Astrocyte (in vitro differentiated cells and primary cell): ENCODE measurements around the gene PBX3. TPM values are rescaled to one million over a fixed set of nuclear protein-coding genes. Genes with fewer than 3 reads are reported as not detected.

Source experiments
- DNase-seq: peaks from one replicate; pipeline ENCODE4 v3.0.0-alpha.2; 2010; ENCODE audit warnings: low read depth
- FAIRE-seq: peaks from 2 replicates; lab custom pipeline; 2011; peaks lifted over from hg19 to GRCh38; lab: Jason Lieb, UNC
- H2AFZ ChIP-seq: 2 replicates; pipeline ENCODE4 v1.6.0; 2012; ENCODE audit warnings: low read depth, low read length, inconsistent platforms
- H3K27ac ChIP-seq: 2 replicates; pipeline ENCODE4 v1.5.1; 2011; ENCODE audit warnings: low read depth, low read length, inconsistent platforms
- H3K27me3 ChIP-seq: 2 replicates; pipeline ENCODE4 v1.6.0; 2011; ENCODE audit warnings: low read length, inconsistent platforms; ENCODE audit not compliant: insufficient read depth
- H3K36me3 ChIP-seq: 2 replicates; pipeline ENCODE4 v1.5.1; 2011; ENCODE audit warnings: low read length, inconsistent platforms; ENCODE audit not compliant: insufficient read depth
- H3K4me1 ChIP-seq: 2 replicates; pipeline ENCODE4 v1.5.1; 2011; ENCODE audit warnings: low read length, inconsistent platforms; ENCODE audit not compliant: insufficient read depth
- H3K4me2 ChIP-seq: 2 replicates; pipeline ENCODE4 v1.6.0; 2012; ENCODE audit warnings: low read length, inconsistent platforms
- H3K4me3 ChIP-seq: 2 replicates; pipeline ENCODE4 v1.5.1; 2011; ENCODE audit warnings: low read depth, mild to moderate bottlenecking, low read length, inconsistent platforms; ENCODE audit not compliant: insufficient read depth
- H3K79me2 ChIP-seq: 2 replicates; pipeline ENCODE4 v1.6.0; 2012; ENCODE audit warnings: mild to moderate bottlenecking, low read length, inconsistent platforms; ENCODE audit not compliant: insufficient read depth
- H3K9ac ChIP-seq: 2 replicates; pipeline ENCODE4 v1.6.0; 2012; ENCODE audit warnings: mild to moderate bottlenecking, low read length, inconsistent platforms
- H3K9me3 ChIP-seq: 2 replicates; pipeline ENCODE4 v1.5.1; 2012; ENCODE audit warnings: low read depth, mild to moderate bottlenecking, low read length, inconsistent platforms; ENCODE audit not compliant: insufficient read depth
- H4K20me1 ChIP-seq: 2 replicates; pipeline ENCODE4 v1.6.0; 2012; ENCODE audit warnings: low read length, inconsistent platforms; ENCODE audit not compliant: insufficient read depth
- H3K27ac Mint-ChIP-seq: one replicate; pipeline ENCODE4 v1.8.0; 2021; ENCODE audit warnings: mild to moderate bottlenecking, mixed read lengths; ENCODE audit not compliant: unreplicated experiment
- H3K27me3 Mint-ChIP-seq: one replicate; pipeline ENCODE4 v1.8.0; 2021; ENCODE audit warnings: low read depth, mixed read lengths; ENCODE audit not compliant: unreplicated experiment
- H3K36me3 Mint-ChIP-seq: one replicate; pipeline ENCODE4 v1.8.0; 2021; ENCODE audit warnings: low read depth, mixed read lengths; ENCODE audit not compliant: unreplicated experiment
- H3K4me1 Mint-ChIP-seq: one replicate; pipeline ENCODE4 v1.8.0; 2021; ENCODE audit warnings: low read depth, mixed read lengths; ENCODE audit not compliant: unreplicated experiment
- H3K4me3 Mint-ChIP-seq: one replicate; pipeline ENCODE4 v1.8.0; 2021; ENCODE audit warnings: mild to moderate bottlenecking, moderate library complexity, mixed read lengths; ENCODE audit not compliant: unreplicated experiment
- H3K9me3 Mint-ChIP-seq: one replicate; pipeline ENCODE4 v1.8.0; 2021; ENCODE audit warnings: mild to moderate bottlenecking, mixed read lengths; ENCODE audit not compliant: unreplicated experiment
- CTCF ChIP-seq: IDR thresholded peaks from 2 replicates; pipeline ENCODE4 v1.5.1; 2011; ENCODE audit warnings: low read depth, mild to moderate bottlenecking, inconsistent platforms, low read length, moderate library complexity; ENCODE audit not compliant: insufficient read depth
- EZH2 ChIP-seq: IDR thresholded peaks from 2 replicates; pipeline ENCODE4 v1.6.1; 2012; ENCODE audit warnings: mild to moderate bottlenecking, low read length, inconsistent platforms; ENCODE audit not compliant: insufficient read depth
- total RNA-seq: library from RNA; stranded (reverse); gene quantifications from 2 replicates; pipeline ENCODE4 v1.2.1, GENCODE V29; 2021

Gene PBX3
- total RNA-seq, 1 donor from 2014 or later = 51.2 TPM

- H4K20me1 ChIP-seq = no peaks in the 10 kb centered on the region
- TF ChIP-seq EZH2 (no peak), CTCF (no peak)
- no peaks in the 10 kb centered on the region for H3K79me2 ChIP-seq
- no peak overlapping the region for H3K9ac ChIP-seq
- H3K27ac ChIP-seq = no peak overlapping the region
- H3K27me3 ChIP-seq = peaks cover 2% of the 10 kb centered on the region
- H3K4me2 ChIP-seq = no peak overlapping the region
- H3K27ac Mint-ChIP-seq = no peak overlapping the region
- FAIRE-seq (no peak), DNase-seq (no peak)
- H3K9me3 Mint-ChIP-seq = no peaks in the 10 kb centered on the region
- H3K36me3 Mint-ChIP-seq = no peaks in the 10 kb centered on the region
- no peak overlapping the region for H3K4me3 Mint-ChIP-seq
- H3K4me3 ChIP-seq = no peak overlapping the region
- H3K36me3 ChIP-seq = no peaks in the 10 kb centered on the region
- H3K9me3 ChIP-seq = no peaks in the 10 kb centered on the region
- no peak overlapping the region for H2AFZ ChIP-seq
- no peaks in the 10 kb centered on the region for H3K4me1 Mint-ChIP-seq
- no peaks in the 10 kb centered on the region for H3K4me1 ChIP-seq
- peaks cover 32% of the 10 kb centered on the region for H3K27me3 Mint-ChIP-seq
Observed at GRCh38 chr9:125999504-125999881, 252.3 kb downstream of the PBX3 start.

GRCh38 chr9:126000256-126000655, 253.1 kb downstream of the PBX3 start:
- DNase-seq = no peak
- Mint-ChIP-seq H3K36me3 (no peaks in the 10 kb centered on the region), H3K27me3 (peaks cover 27% of the 10 kb centered on the region), H3K4me1 (no peaks in the 10 kb centered on the region), H3K27ac (no peak overlapping the region), H3K4me3 (no peak overlapping the region), H3K9me3 (peaks cover 3% of the 10 kb centered on the region)
- Histone ChIP-seq H3K36me3 (no peaks in the 10 kb centered on the region), H3K27me3 (peaks cover 2% of the 10 kb centered on the region), H3K4me3 (no peak overlapping the region), H3K9me3 (no peaks in the 10 kb centered on the region), H4K20me1 (no peaks in the 10 kb centered on the region), H3K4me1 (no peaks in the 10 kb centered on the region), H3K4me2 (no peak overlapping the region), H3K9ac (no peak overlapping the region), H2AFZ (no peak overlapping the region), H3K79me2 (no peaks in the 10 kb centered on the region), H3K27ac (no peak overlapping the region)
- FAIRE-seq = no peak
- TF ChIP-seq CTCF = no peak
- no peak for TF ChIP-seq EZH2

- Histone ChIP-seq H2AFZ (no peak overlapping the region), H3K79me2 (no peaks in the 10 kb centered on the region), H3K27ac (no peak overlapping the region), H3K9ac (no peak overlapping the region), H3K36me3 (no peaks in the 10 kb centered on the region), H3K4me2 (no peak overlapping the region), H3K9me3 (no peaks in the 10 kb centered on the region), H3K27me3 (peaks cover 2% of the 10 kb centered on the region), H3K4me1 (no peaks in the 10 kb centered on the region), H3K4me3 (no peak overlapping the region), H4K20me1 (no peaks in the 10 kb centered on the region)
- no peaks in the 10 kb centered on the region for H3K4me1 Mint-ChIP-seq
- H3K36me3 Mint-ChIP-seq = no peaks in the 10 kb centered on the region
- H3K27me3 Mint-ChIP-seq = peaks cover 26% of the 10 kb centered on the region
- H3K9me3 Mint-ChIP-seq = peaks cover 3% of the 10 kb centered on the region
- FAIRE-seq = no peak
- no peak for DNase-seq
- H3K4me3 Mint-ChIP-seq = no peak overlapping the region
- peak overlapping the region; percentile 82 for H3K27ac Mint-ChIP-seq
- no peak for TF ChIP-seq EZH2
- no peak for TF ChIP-seq CTCF
Observed at GRCh38 chr9:126000731-126001580, 253.8 kb downstream of the PBX3 start.
